Dermis blood vessel endothelial cell (primary cell): ENCODE measurements around the gene ATP6V1G3. TPM values are rescaled to one million over a fixed set of nuclear protein-coding genes. Genes with fewer than 3 reads are reported as not detected.
A peak's percentile ranks its signal among the peaks of the same experiment; 100 is the strongest.
"Not testable (repeated sequence)": the region's sequence is repeated elsewhere in the genome, so short reads cannot be mapped to it uniquely, and the experiment has no call there.

Experiments
- DNase-seq: peaks from one replicate; pipeline ENCODE4 v3.0.0; 2010
- total RNA-seq: library from RNA; depleted of rRNA; stranded (reverse); fragments of >200 nt; gene quantifications from 2 replicates; pipeline ENCODE4 v1.2.3, GENCODE V29; 2014

The ATP6V1G3 gene
- total RNA-seq, 1 donor from 2014 or later = 1.2 TPM

- DNase-seq = no peak
Observed at GRCh38 chr1:198496216-198497143, 44.0 kb downstream of the ATP6V1G3 start.

GRCh38 chr1:198495631-198496030 lies 44.8 kb downstream of the ATP6V1G3 start:
- DNase-seq = no peak

- no peak for DNase-seq
Observed at GRCh38 chr1:198494658-198495103, 45.8 kb downstream of the ATP6V1G3 start.

GRCh38 chr1:198494139-198494538 lies 46.3 kb downstream of the ATP6V1G3 start:
- DNase-seq = no peak

- DNase-seq = no peak
Observed at GRCh38 chr1:198493329-198493728, 47.2 kb downstream of the ATP6V1G3 start.

GRCh38 chr1:198492872-198493271 lies 47.6 kb downstream of the ATP6V1G3 start:
- DNase-seq = no peak

- DNase-seq = peak; percentile 70
Observed at GRCh38 chr1:198491596-198491995, 48.9 kb downstream of the ATP6V1G3 start.

- peak; percentile 20 for DNase-seq
Observed at GRCh38 chr1:198491028-198491427, 49.5 kb downstream of the ATP6V1G3 start.

GRCh38 chr1:198490224-198490623 lies 50.3 kb downstream of the ATP6V1G3 start:
- no peak for DNase-seq

- no peak for DNase-seq
Observed at GRCh38 chr1:198486903-198487302, 53.6 kb downstream of the ATP6V1G3 start.

GRCh38 chr1:198483645-198484044 lies 56.8 kb downstream of the ATP6V1G3 start:
- DNase-seq = no peak

GRCh38 chr1:198483006-198483405 lies 57.5 kb downstream of the ATP6V1G3 start:
- DNase-seq = no peak

GRCh38 chr1:198481661-198482060 lies 58.8 kb downstream of the ATP6V1G3 start:
- DNase-seq = no peak

- DNase-seq = no peak
Observed at GRCh38 chr1:198480876-198481275, 59.6 kb downstream of the ATP6V1G3 start.

GRCh38 chr1:198477354-198477753 lies 63.1 kb downstream of the ATP6V1G3 start:
- DNase-seq = not testable (repeated sequence)

Other genes with a start within 250 kb of the ATP6V1G3 start
- gene PTPRC, start 98.4 kb upstream of the ATP6V1G3 start, total RNA-seq = not detected in 2 replicates